Measurements from ENCODE around the gene GJB1.
"Not testable (repeated sequence)": the region's sequence is repeated elsewhere in the genome, so short reads cannot be mapped to it uniquely, and the experiment has no call there.

Gene GJB1

DNA sequence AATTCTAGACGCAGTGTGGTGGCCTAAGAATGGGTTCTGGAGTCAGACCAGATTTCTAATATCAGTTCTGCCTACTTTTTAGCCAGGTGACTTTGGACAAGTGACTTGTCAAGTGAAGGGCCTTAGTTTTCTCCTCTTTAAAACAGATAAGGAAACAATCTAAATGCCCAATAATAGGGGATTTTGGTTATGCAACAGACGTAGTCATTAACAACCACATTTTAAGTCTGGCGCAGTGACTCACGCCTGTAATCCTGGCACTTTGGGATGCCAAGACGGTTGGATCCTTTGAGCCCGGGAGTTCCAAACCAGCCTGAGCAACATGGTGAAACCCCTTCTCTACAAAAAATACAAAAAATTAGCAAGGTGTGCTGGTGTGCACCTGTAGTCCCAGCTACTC, 33.0 kb downstream of the GJB1 start:
- DNase-seq (ENCODE audit: low spot score): no peak

DNA sequence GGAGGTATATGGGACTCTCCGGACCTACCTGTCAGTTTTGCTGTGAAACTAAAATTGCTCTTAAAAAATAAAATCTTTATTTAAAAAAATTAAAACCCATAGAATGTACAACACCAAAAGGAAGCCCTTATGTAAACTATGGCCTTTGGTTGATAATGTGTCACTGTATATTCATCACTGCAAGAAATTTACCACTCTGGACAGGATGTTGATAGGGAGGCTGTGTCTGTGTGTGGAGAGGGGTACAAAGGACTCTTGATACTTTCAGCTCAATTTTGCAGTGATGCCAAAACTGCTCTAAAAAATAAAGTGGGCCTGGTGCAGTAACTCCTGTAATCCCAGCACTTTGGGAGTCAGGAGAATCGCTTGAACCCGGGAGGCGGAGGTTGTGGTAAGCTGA, 33.8 kb downstream of the GJB1 start:
- DNase-seq (ENCODE audit: low spot score): no peak

DNA sequence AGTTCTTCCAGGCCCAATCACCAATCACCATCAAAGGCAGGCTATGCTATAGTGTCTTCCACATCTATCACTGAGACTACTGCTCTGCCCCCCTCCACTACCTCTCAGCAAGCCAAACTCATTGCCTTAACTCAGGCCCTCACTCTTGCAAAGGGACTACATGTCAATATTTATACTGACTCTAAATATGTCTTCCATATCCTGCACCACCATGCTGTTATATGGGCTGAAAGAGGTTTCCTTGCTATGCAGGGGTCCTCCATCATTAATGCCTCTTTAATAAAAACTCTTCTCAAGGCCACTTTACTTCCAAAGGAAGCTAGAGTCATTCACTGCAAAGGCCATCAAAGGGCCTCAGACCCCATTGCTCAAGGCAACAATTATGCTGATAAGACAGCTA, 45.6 kb downstream of the GJB1 start:
- DNase-seq (ENCODE audit: low spot score): not testable (repeated sequence)

GRCh38 chrX:71269801-71270395, 46.9 kb downstream of the GJB1 start:
- no peak for DNase-seq (ENCODE audit: low spot score)

- not testable (repeated sequence) for DNase-seq (ENCODE audit: low spot score)
Observed at GRCh38 chrX:71272313-71272712, 49.3 kb downstream of the GJB1 start.
